Neural cell (in vitro differentiated cells): ENCODE measurements around the gene UBXN1.

Experiments
- CTCF ChIP-seq: fragments of 450-650 bp; IDR thresholded peaks from 2 replicates; pipeline ENCODE4 v1.5.1; 2014; ENCODE audit warnings: antibody characterized with exemption, mild to moderate bottlenecking, moderate library complexity; ENCODE audit not compliant: poor library complexity, severe bottlenecking
- EP300 ChIP-seq: fragments of 450-650 bp; conservative IDR thresholded peaks from 2 replicates; pipeline ENCODE4 v1.6.1; 2014; ENCODE audit warnings: antibody characterized with exemption, mild to moderate bottlenecking, moderate library complexity; ENCODE audit not compliant: poor library complexity, severe bottlenecking
- EZH2 ChIP-seq: fragments of 200-600, 300-800 bp; shearing (Covaris generic), sonication (generic); IDR thresholded peaks from 2 replicates; pipeline ENCODE4 v1.6.1; 2014; ENCODE audit warnings: antibody characterized with exemption, low read length, borderline replicate concordance, mild to moderate bottlenecking; ENCODE audit not compliant: insufficient read depth, poor library complexity, severe bottlenecking
- MXI1 ChIP-seq: fragments of 450-650 bp; conservative IDR thresholded peaks from 2 replicates; pipeline ENCODE4 v1.6.1; 2014; ENCODE audit warnings: antibody characterized with exemption, mild to moderate bottlenecking; ENCODE audit not compliant: poor library complexity, severe bottlenecking
- POLR2AphosphoS5 ChIP-seq: IDR thresholded peaks from 2 replicates; pipeline ENCODE4 v1.6.1; 2012
- REST ChIP-seq: IDR thresholded peaks from 2 replicates; pipeline ENCODE4 v1.6.1; 2012; ENCODE audit warnings: borderline replicate concordance
- SMC3 ChIP-seq: fragments of 450-650 bp; conservative IDR thresholded peaks from 2 replicates; pipeline ENCODE4 v1.6.1; 2014; ENCODE audit warnings: antibody characterized with exemption, mild to moderate bottlenecking, moderate library complexity; ENCODE audit not compliant: poor library complexity
- TAF1 ChIP-seq: IDR thresholded peaks from 2 replicates; pipeline ENCODE4 v1.6.1; 2012; ENCODE audit warnings: low read depth

GRCh38 chr11:62721994-62722393 lies 43.1 kb upstream of the UBXN1 start:
- TF ChIP-seq CTCF = no peak
- no peak for TF ChIP-seq TAF1
- no peak for TF ChIP-seq REST
- no peak for TF ChIP-seq EZH2
- no peak for TF ChIP-seq MXI1
- no peak for TF ChIP-seq POLR2AphosphoS5
- TF ChIP-seq EP300 = no peak
- no peak for TF ChIP-seq SMC3
